Measurements from ENCODE around the gene PLEKHM3. TPM values are rescaled to one million over a fixed set of nuclear protein-coding genes. Genes with fewer than 3 reads are reported as not detected.

The PLEKHM3 gene
- total and polyA plus RNA-seq, 4 donors = 3.0 to 18.3 (median 5.5) TPM

DNA sequence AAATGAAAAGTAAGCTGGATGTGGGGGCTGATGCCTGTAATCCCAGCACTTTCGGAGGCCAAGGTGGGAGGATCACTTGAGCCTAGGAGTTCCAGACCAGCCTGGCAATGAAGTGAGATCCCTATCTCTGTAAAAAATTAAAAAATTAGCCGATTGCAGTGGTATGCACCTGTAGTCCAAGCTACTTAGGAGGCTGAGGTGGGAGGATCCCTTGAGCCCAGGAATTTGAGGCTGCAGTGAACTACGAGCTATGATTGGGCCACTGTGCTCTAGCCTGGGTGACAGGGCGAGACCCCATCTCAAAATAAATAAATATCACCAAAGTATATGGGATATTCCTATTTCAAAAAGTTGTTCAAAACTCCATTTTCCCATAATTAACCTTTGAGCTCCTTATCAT lies 154.5 kb downstream of the PLEKHM3 start:
- TF ChIP-seq NR2F2 (IDR thresholded peaks at IDR 0.05) (no peak), GABPA (IDR thresholded peaks at IDR 0.05 in 1 of 2, conservative IDR thresholded peaks at IDR 0.05 in 1 of 2) (no peak), RAD21 (IDR thresholded peaks at IDR 0.05) (no peak), YY1 (IDR thresholded peaks at IDR 0.05) (no peak), ATF3 (IDR thresholded peaks at IDR 0.05) (no peak), FOXA1 (IDR thresholded peaks at IDR 0.05) (no peak), HNF4G (IDR thresholded peaks at IDR 0.05) (no peak), EGR1 (IDR thresholded peaks at IDR 0.05; ENCODE audit: low read depth in 2 of 2) (no peak)
- TF ChIP-seq, protein P1, sequence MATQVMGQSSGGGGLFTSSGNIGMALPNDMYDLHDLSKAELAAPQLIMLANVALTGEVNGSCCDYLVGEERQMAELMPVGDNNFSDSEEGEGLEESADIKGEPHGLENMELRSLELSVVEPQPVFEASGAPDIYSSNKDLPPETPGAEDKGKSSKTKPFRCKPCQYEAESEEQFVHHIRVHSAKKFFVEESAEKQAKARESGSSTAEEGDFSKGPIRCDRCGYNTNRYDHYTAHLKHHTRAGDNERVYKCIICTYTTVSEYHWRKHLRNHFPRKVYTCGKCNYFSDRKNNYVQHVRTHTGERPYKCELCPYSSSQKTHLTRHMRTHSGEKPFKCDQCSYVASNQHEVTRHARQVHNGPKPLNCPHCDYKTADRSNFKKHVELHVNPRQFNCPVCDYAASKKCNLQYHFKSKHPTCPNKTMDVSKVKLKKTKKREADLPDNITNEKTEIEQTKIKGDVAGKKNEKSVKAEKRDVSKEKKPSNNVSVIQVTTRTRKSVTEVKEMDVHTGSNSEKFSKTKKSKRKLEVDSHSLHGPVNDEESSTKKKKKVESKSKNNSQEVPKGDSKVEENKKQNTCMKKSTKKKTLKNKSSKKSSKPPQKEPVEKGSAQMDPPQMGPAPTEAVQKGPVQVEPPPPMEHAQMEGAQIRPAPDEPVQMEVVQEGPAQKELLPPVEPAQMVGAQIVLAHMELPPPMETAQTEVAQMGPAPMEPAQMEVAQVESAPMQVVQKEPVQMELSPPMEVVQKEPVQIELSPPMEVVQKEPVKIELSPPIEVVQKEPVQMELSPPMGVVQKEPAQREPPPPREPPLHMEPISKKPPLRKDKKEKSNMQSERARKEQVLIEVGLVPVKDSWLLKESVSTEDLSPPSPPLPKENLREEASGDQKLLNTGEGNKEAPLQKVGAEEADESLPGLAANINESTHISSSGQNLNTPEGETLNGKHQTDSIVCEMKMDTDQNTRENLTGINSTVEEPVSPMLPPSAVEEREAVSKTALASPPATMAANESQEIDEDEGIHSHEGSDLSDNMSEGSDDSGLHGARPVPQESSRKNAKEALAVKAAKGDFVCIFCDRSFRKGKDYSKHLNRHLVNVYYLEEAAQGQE (IDR thresholded peaks at IDR 0.05) = no peak
- Histone ChIP-seq H3K9ac (ENCODE audit: low read depth in 1 of 2, low read length in 2 of 2) (peak overlapping the region in 1 of 2 donors; percentile 49), H3K9me3 (ENCODE audit: control insufficient read depth in 4 of 4, low read length in 3 of 4) (no peaks in the 10 kb centered on the region), H3K27me3 (ENCODE audit: control insufficient read depth in 4 of 4, insufficient read depth in 4 of 4, low read length in 3 of 4) (no peaks in the 10 kb centered on the region), H3K27ac (ENCODE audit: low read depth in 1 of 2, low read length in 2 of 2) (peak overlapping the region; percentile 92 to 93), H3K36me3 (ENCODE audit: control insufficient read depth in 4 of 4, insufficient read depth in 3 of 4, low read depth in 1 of 4, low read length in 3 of 4) (no peaks in the 10 kb centered on the region), H3K4me1 (ENCODE audit: control insufficient read depth in 4 of 4, insufficient read depth in 4 of 4, low read length in 3 of 4) (peaks cover 5 to 15% (median 7%) of the 10 kb centered on the region in 4 donors), H3K4me3 (ENCODE audit: low read depth in 1 of 3, low read length in 3 of 3) (no peak overlapping the region)
- WGBS = 89% methylated on average over 4 of the region's 4 CpGs
- DNase-seq (ENCODE audit: low spot score) = no peak

GRCh38 chr2:207869784-207870778 lies 155.2 kb downstream of the PLEKHM3 start:
- H3K36me3 ChIP-seq (ENCODE audit: control insufficient read depth in 4 of 4, insufficient read depth in 3 of 4, low read depth in 1 of 4, low read length in 3 of 4) = no peaks in the 10 kb centered on the region
- WGBS = 44% methylated on average over 7 of the region's 7 CpGs
- H3K4me3 ChIP-seq (ENCODE audit: low read depth in 1 of 3, low read length in 3 of 3) = peak overlapping the region in 1 of 3 donors; percentile 50
- no peak for DNase-seq (ENCODE audit: low spot score)
- H3K9me3 ChIP-seq (ENCODE audit: control insufficient read depth in 4 of 4, low read length in 3 of 4) = no peaks in the 10 kb centered on the region
- H3K27me3 ChIP-seq (ENCODE audit: control insufficient read depth in 4 of 4, insufficient read depth in 4 of 4, low read length in 3 of 4) = no peaks in the 10 kb centered on the region
- peak overlapping the region; percentile 92 to 93 for H3K27ac ChIP-seq (ENCODE audit: low read depth in 1 of 2, low read length in 2 of 2)
- H3K9ac ChIP-seq (ENCODE audit: low read depth in 1 of 2, low read length in 2 of 2) = peak overlapping the region; percentile 46 to 60
- H3K4me1 ChIP-seq (ENCODE audit: control insufficient read depth in 4 of 4, insufficient read depth in 4 of 4, low read length in 3 of 4) = peaks cover 5 to 15% (median 7%) of the 10 kb centered on the region in 4 donors
- TF ChIP-seq GABPA (IDR thresholded peaks at IDR 0.05 in 1 of 2, conservative IDR thresholded peaks at IDR 0.05 in 1 of 2) = peak in 1 of 2 donors; percentile 31
- peak; percentile 68 to 71 for TF ChIP-seq RAD21 (IDR thresholded peaks at IDR 0.05)
- TF ChIP-seq HNF4A (conservative IDR thresholded peaks at IDR 0.05) = peak; percentile 89 to 93
- TF ChIP-seq JUND (IDR thresholded peaks at IDR 0.05) = peak; percentile 82
- peak; percentile 82 for TF ChIP-seq ATF3 (IDR thresholded peaks at IDR 0.05)
- peak; percentile 91 to 97 for TF ChIP-seq EGR1 (IDR thresholded peaks at IDR 0.05; ENCODE audit: low read depth in 2 of 2)
- TF ChIP-seq YY1 (IDR thresholded peaks at IDR 0.05) = peak; percentile 77
- peak; percentile 98 for TF ChIP-seq FOXA1 (IDR thresholded peaks at IDR 0.05)
- peak; percentile 98 to 99 for TF ChIP-seq RXRA (IDR thresholded peaks at IDR 0.05)
- peak; percentile 82 for TF ChIP-seq HNF4G (IDR thresholded peaks at IDR 0.05)
- TF ChIP-seq, protein P1 (IDR thresholded peaks at IDR 0.05) = peak; percentile 52
- peak; percentile 98 for TF ChIP-seq SP1 (IDR thresholded peaks at IDR 0.05)
- TF ChIP-seq NR2F2 (IDR thresholded peaks at IDR 0.05) = peak; percentile 60
- TF ChIP-seq, protein P2, sequence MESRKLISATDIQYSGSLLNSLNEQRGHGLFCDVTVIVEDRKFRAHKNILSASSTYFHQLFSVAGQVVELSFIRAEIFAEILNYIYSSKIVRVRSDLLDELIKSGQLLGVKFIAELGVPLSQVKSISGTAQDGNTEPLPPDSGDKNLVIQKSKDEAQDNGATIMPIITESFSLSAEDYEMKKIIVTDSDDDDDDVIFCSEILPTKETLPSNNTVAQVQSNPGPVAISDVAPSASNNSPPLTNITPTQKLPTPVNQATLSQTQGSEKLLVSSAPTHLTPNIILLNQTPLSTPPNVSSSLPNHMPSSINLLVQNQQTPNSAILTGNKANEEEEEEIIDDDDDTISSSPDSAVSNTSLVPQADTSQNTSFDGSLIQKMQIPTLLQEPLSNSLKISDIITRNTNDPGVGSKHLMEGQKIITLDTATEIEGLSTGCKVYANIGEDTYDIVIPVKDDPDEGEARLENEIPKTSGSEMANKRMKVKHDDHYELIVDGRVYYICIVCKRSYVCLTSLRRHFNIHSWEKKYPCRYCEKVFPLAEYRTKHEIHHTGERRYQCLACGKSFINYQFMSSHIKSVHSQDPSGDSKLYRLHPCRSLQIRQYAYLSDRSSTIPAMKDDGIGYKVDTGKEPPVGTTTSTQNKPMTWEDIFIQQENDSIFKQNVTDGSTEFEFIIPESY (IDR thresholded peaks at IDR 0.05) = peak; percentile 53
- TF ChIP-seq, protein P3, sequence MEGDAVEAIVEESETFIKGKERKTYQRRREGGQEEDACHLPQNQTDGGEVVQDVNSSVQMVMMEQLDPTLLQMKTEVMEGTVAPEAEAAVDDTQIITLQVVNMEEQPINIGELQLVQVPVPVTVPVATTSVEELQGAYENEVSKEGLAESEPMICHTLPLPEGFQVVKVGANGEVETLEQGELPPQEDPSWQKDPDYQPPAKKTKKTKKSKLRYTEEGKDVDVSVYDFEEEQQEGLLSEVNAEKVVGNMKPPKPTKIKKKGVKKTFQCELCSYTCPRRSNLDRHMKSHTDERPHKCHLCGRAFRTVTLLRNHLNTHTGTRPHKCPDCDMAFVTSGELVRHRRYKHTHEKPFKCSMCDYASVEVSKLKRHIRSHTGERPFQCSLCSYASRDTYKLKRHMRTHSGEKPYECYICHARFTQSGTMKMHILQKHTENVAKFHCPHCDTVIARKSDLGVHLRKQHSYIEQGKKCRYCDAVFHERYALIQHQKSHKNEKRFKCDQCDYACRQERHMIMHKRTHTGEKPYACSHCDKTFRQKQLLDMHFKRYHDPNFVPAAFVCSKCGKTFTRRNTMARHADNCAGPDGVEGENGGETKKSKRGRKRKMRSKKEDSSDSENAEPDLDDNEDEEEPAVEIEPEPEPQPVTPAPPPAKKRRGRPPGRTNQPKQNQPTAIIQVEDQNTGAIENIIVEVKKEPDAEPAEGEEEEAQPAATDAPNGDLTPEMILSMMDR (IDR thresholded peaks at IDR 0.05; ENCODE audit: low read depth, low read length, missing input control) = no peak
- TF ChIP-seq, protein P4, sequence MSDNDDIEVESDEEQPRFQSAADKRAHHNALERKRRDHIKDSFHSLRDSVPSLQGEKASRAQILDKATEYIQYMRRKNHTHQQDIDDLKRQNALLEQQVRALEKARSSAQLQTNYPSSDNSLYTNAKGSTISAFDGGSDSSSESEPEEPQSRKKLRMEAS (IDR thresholded peaks at IDR 0.05) = peak; percentile 83
- peak; percentile 97 for TF ChIP-seq FOXA2 (IDR thresholded peaks at IDR 0.05)

Measured in liver (tissue), 9 donors.